ENCODE measurements around the gene PYGB. TPM values are rescaled to one million over a fixed set of nuclear protein-coding genes. Genes with fewer than 3 reads are reported as not detected.

The PYGB gene
- total RNA-seq, 1 donor, result 203 TPM

DNA sequence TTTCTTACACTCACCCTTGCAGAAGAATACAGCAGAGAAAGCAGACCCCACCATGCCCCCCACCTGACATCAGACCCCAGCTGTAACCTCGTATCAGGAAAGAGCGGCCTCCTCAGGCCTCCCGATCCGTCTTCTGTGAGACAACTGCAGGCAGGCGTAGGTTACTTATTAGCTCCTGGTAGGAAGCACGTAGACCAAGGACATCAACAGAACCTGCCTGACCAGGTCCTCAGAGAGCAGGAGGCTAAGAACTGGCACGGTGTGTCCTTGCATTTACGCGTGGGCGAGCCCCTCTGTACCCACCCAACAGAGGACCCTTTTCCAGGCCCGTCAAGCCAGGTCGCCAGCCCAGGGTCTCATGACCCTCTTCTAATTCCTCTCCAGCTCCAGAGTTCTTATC, 91.7 kb downstream of the PYGB start:
- DNase-seq (ENCODE audit: low read depth), result no peak
- TF ChIP-seq, protein P1, sequence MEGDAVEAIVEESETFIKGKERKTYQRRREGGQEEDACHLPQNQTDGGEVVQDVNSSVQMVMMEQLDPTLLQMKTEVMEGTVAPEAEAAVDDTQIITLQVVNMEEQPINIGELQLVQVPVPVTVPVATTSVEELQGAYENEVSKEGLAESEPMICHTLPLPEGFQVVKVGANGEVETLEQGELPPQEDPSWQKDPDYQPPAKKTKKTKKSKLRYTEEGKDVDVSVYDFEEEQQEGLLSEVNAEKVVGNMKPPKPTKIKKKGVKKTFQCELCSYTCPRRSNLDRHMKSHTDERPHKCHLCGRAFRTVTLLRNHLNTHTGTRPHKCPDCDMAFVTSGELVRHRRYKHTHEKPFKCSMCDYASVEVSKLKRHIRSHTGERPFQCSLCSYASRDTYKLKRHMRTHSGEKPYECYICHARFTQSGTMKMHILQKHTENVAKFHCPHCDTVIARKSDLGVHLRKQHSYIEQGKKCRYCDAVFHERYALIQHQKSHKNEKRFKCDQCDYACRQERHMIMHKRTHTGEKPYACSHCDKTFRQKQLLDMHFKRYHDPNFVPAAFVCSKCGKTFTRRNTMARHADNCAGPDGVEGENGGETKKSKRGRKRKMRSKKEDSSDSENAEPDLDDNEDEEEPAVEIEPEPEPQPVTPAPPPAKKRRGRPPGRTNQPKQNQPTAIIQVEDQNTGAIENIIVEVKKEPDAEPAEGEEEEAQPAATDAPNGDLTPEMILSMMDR (IDR thresholded peaks at IDR 0.05; ENCODE audit: insufficient read depth, low read length), result no peak
- no peak overlapping the region for H3K4me3 ChIP-seq (ENCODE audit: low read depth, low read length)

DNA sequence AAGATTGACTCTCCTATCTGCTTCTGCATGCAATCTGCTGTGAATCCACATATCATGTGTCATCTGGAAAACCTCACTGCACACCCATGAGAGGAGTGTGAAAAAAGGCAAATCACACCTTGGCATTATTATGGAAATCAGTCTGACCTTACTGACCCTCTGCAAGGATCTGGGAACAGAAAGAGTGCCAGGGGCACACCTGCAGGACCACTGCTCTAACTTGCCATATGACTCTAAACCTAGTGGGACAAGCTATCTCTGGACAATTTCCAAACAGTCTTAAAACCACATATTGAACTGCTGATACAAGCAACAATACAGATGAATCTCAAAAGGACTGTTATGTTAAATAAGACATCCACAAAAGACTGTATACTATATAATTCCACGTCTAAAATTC, 92.5 kb downstream of the PYGB start:
- no peak overlapping the region for H3K4me3 ChIP-seq (ENCODE audit: low read depth, low read length)
- DNase-seq (ENCODE audit: low read depth), result no peak
- TF ChIP-seq, protein P1 (IDR thresholded peaks at IDR 0.05; ENCODE audit: insufficient read depth, low read length), result no peak

DNA sequence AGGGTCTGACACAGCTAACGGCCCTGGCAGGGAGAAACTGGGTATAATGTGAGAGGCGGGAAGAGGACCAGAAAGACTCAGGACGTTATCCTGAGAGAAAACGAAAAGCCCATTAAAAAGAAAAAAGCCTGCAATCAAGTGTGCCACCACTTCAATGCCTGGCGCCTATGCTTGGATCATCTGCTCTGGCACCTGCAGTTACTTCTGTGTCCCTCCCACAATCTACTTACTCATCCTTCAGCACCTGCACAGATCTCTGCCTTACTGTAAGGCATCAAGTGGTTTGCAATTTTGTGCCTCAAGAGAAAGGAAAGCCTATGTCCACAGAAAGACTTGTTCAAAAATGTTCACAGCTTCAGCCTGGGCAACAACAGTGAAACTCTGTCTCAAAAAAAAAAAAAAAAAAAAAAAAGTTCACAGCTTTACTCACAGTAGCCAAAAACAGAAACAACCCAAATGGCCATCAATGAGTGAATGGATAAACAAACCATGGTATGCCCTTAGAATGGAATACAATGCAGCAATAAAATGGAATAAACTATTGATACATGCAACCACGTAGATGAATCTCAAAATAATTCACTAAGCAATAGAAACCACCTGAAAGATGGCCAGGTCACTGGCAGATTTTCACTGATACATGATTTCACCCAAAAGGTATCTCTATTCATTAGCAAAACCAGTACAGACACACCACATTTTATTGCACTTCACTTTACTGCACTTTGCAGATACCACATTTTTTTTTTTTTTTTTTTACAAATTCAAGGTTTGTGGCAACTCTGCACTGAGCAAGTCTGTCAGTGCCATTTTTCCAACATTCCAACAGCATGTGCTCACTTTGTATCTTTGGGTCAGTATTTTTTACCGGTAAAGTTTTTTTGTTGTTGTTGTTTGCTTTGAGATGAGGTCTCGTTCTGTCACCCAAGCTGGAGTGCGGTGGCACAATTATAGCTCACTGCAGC, 94.1 kb downstream of the PYGB start:
- TF ChIP-seq, protein P1 (IDR thresholded peaks at IDR 0.05; ENCODE audit: insufficient read depth, low read length), result no peak
- H3K4me3 ChIP-seq (ENCODE audit: low read depth, low read length), result no peak overlapping the region
- no peak for DNase-seq (ENCODE audit: low read depth)

DNA sequence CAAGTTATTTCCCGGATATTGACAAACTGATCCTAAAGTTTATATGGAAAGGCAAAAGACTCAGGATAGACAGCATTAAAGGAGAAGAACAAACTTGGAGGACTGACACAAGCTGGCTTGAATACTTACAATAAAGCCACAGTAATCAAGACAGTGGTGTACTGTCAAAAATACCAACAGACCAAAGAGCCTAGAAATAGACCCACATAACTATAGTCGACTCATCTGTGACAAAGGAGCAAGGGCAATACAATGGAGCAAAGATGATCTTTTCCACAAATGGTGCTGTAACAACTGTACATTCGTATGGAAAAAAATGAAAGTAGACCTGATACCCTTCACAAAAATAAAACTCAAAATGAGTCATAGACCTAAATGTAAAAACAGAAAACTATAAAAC, 96.7 kb downstream of the PYGB start:
- no peak overlapping the region for H3K4me3 ChIP-seq (ENCODE audit: low read depth, low read length)
- TF ChIP-seq, protein P1 (IDR thresholded peaks at IDR 0.05; ENCODE audit: insufficient read depth, low read length), result no peak
- DNase-seq (ENCODE audit: low read depth), result no peak

DNA sequence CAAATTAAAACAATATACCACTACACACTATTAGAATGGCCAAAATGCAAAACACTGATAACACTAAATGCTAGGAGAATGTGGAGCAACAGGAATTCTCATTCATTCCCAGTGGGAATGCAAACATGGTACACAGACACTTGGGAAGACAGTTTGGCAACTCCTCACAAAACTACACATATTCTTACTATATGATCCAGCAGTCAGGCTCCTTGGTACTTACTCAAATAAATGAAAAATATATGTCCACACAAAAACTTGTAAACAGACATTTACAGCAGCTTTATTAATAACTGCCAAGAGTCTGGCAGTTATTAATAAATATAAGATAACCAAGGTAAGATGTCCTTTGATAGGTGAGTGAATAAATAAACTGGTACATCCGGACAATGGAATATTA, 97.8 kb downstream of the PYGB start:
- TF ChIP-seq, protein P1 (IDR thresholded peaks at IDR 0.05; ENCODE audit: insufficient read depth, low read length), result no peak
- DNase-seq (ENCODE audit: low read depth), result no peak
- no peak overlapping the region for H3K4me3 ChIP-seq (ENCODE audit: low read depth, low read length)

DNA sequence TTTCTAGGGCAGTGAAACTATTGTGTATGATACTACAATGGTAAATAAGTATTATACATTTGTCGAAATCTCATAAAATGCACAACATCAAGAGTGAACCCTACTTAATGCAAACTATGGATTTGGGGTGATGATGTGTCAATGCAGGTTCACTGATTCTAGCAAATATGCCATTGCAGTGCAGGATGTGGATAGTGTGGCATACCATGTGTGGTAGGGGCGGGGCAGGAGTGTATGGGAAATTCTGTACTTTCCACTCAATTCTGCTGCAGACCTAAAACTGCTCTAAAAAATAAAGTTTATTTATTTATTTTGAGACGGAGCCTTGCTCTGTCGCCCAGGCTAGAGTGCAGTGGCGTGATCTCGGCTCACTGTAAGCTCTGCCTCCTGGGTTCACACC, 98.5 kb downstream of the PYGB start:
- no peak overlapping the region for H3K4me3 ChIP-seq (ENCODE audit: low read depth, low read length)
- TF ChIP-seq, protein P1 (IDR thresholded peaks at IDR 0.05; ENCODE audit: insufficient read depth, low read length), result no peak
- no peak for DNase-seq (ENCODE audit: low read depth)

Small RNA genes lying within 50 kb of the gene (small RNA-seq; reads per million reads assigned to genes)
- not detected for gene AL035252.4
- not detected for gene AL121772.2
- gene RF00019, result not detected

Other genes starting within 250 kb of the PYGB start
- gene ACSS1, start 189.9 kb upstream of the PYGB start, total RNA-seq (ENCODE audit: low replicate concordance), result 0.99 and 2.5 TPM in 2 replicates
- not detected in 2 replicates for gene VSX1, start 165.9 kb upstream of the PYGB start, total RNA-seq (ENCODE audit: low replicate concordance)
- gene ENTPD6, start 52.4 kb upstream of the PYGB start, total RNA-seq (ENCODE audit: low replicate concordance), result 17.7 and 40.5 TPM in 2 replicates
- gene ABHD12, start 142.8 kb downstream of the PYGB start, total RNA-seq (ENCODE audit: low replicate concordance), result 24.0 and 25.9 TPM in 2 replicates
- 7.9 and 15.9 TPM in 2 replicates for gene GINS1, start 159.6 kb downstream of the PYGB start, total RNA-seq (ENCODE audit: low replicate concordance)